GM12892 (cell line): ENCODE results near the gene DAP.

Experiments used
- POLR2A ChIP-seq: IDR thresholded peaks from 2 replicates; pipeline ENCODE4 v1.6.1; 2011; ENCODE audit warnings: low read depth, low read length, control low read depth
- POLR2AphosphoS5 ChIP-seq: IDR thresholded peaks from 2 replicates; pipeline ENCODE4 v1.6.1; 2011; ENCODE audit warnings: low read depth, low read length, control low read depth
- TAF1 ChIP-seq: IDR thresholded peaks from 2 replicates; pipeline ENCODE4 v1.6.1; 2011; ENCODE audit warnings: low read depth, mild to moderate bottlenecking, control low read depth, low read length, borderline replicate concordance

- TF ChIP-seq POLR2AphosphoS5 (no peak), TAF1 (no peak), POLR2A (no peak)
These were observed 84.1 kb downstream of the DAP start for GRCh38 chr5:10676946-10677345.
